ENCODE data around the gene HMGCLL1. TPM values are rescaled to one million over a fixed set of nuclear protein-coding genes. Genes with fewer than 3 reads are reported as not detected.

Gene HMGCLL1
- polyA plus RNA-seq, 3 donors, result not detected

DNA sequence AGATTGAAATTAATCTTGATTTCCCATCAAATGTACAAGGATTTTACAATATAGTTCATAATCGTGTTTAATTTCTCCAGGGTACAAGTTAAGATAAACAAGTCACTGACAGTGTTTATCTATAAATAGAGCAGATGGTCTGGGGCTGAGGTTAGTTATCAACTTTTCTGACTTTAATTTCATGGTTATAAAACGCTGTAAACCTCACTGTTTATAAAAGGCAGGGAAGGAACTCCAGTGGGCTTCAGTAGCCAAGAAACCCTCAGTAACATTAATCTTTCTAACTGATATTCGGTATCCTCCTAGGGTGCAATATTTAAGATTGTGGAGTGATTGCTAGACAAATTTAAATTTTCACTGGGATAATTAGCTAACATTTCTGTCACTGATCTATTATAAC, 183.1 kb downstream of the HMGCLL1 start:
- TF ChIP-seq, protein P1, sequence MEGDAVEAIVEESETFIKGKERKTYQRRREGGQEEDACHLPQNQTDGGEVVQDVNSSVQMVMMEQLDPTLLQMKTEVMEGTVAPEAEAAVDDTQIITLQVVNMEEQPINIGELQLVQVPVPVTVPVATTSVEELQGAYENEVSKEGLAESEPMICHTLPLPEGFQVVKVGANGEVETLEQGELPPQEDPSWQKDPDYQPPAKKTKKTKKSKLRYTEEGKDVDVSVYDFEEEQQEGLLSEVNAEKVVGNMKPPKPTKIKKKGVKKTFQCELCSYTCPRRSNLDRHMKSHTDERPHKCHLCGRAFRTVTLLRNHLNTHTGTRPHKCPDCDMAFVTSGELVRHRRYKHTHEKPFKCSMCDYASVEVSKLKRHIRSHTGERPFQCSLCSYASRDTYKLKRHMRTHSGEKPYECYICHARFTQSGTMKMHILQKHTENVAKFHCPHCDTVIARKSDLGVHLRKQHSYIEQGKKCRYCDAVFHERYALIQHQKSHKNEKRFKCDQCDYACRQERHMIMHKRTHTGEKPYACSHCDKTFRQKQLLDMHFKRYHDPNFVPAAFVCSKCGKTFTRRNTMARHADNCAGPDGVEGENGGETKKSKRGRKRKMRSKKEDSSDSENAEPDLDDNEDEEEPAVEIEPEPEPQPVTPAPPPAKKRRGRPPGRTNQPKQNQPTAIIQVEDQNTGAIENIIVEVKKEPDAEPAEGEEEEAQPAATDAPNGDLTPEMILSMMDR (IDR thresholded peaks at IDR 0.05), result no peak
- H3K27ac ChIP-seq (ENCODE audit: low read depth in 1 of 2, low read length in 2 of 2), result no peak overlapping the region
- Mint-ChIP-seq H3K4me1 (no peaks in the 10 kb centered on the region), H3K27ac (no peak overlapping the region), H3K27me3 (ENCODE audit: low read depth in 3 of 3) (no peaks in the 10 kb centered on the region), H3K36me3 (no peaks in the 10 kb centered on the region), H3K4me3 (no peak overlapping the region), H3K9me3 (peaks cover 0 to 2% (median 0%) of the 10 kb centered on the region in 7 donors)
- intact Hi-C loops (cut with micrococcal nuclease), result no loop called here
- H3K9me3 ChIP-seq (replicated peaks in 1 of 2; ENCODE audit: control insufficient read depth in 1 of 2, insufficient read depth in 1 of 2, low read length in 2 of 2), result no peaks in the 10 kb centered on the region
- H2AFZ ChIP-seq (ENCODE audit: insufficient read depth, low read depth, low read length, poor library complexity, severe bottlenecking), result no peak overlapping the region
- no peaks in the 10 kb centered on the region for H3K4me1 ChIP-seq (ENCODE audit: control insufficient read depth in 1 of 2, insufficient read depth in 2 of 2, low read length in 2 of 2)
- no peaks in the 10 kb centered on the region for H4K20me1 ChIP-seq (ENCODE audit: insufficient read depth, low read length)
- no peaks in the 10 kb centered on the region for H3K36me3 ChIP-seq (replicated peaks in 1 of 2; ENCODE audit: control insufficient read depth in 1 of 2, insufficient read depth in 2 of 2, low read length in 2 of 2)
- DNase-seq, result no peak
- no peaks in the 10 kb centered on the region for H3K79me2 ChIP-seq (ENCODE audit: insufficient read depth, low read length)
- WGBS (ENCODE audit: insufficient coverage), result no CpG with 5 or more reads among the region's 3 CpGs
- H3K27me3 ChIP-seq (ENCODE audit: control insufficient read depth in 2 of 2, insufficient read depth in 2 of 2, low read length in 2 of 2), result no peaks in the 10 kb centered on the region
- no peak overlapping the region for H3K4me2 ChIP-seq (replicated peaks; ENCODE audit: extremely low read depth, low read length, poor library complexity, severe bottlenecking)
- no peak overlapping the region for H3K9ac ChIP-seq (ENCODE audit: insufficient read depth, low read length, poor library complexity, severe bottlenecking)
- H3K4me3 ChIP-seq (replicated peaks in 1 of 3; ENCODE audit: low read depth in 2 of 3, low read length in 3 of 3), result no peak overlapping the region

DNA sequence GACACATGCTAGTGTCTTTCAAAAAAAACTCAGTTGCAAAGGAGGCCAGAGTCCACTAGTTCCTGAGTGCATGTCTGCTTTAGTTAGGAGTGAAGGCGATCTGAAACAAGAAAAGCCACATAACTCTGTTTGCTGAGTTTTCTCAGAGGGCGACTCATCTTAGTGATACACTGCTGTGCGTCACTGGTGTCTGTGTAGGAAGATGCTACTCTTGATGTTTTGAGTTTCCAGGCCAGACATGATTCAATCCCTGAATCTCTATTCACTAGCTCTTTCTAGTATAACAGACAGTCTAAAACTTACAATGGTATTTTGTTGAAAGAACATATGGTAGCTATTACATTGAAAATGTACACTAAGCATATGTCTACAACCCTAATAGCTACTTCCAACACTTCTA, 190.8 kb downstream of the HMGCLL1 start:
- no peaks in the 10 kb centered on the region for H3K4me1 Mint-ChIP-seq
- Histone ChIP-seq H4K20me1 (ENCODE audit: insufficient read depth, low read length) (no peaks in the 10 kb centered on the region), H3K4me2 (replicated peaks; ENCODE audit: extremely low read depth, low read length, poor library complexity, severe bottlenecking) (no peak overlapping the region), H3K27me3 (ENCODE audit: control insufficient read depth in 2 of 2, insufficient read depth in 2 of 2, low read length in 2 of 2) (no peaks in the 10 kb centered on the region), H3K4me1 (ENCODE audit: control insufficient read depth in 1 of 2, insufficient read depth in 2 of 2, low read length in 2 of 2) (no peaks in the 10 kb centered on the region), H3K4me3 (replicated peaks in 1 of 3; ENCODE audit: low read depth in 2 of 3, low read length in 3 of 3) (no peak overlapping the region), H3K9ac (ENCODE audit: insufficient read depth, low read length, poor library complexity, severe bottlenecking) (no peak overlapping the region), H3K27ac (ENCODE audit: low read depth in 1 of 2, low read length in 2 of 2) (no peak overlapping the region), H3K79me2 (ENCODE audit: insufficient read depth, low read length) (no peaks in the 10 kb centered on the region), H3K9me3 (replicated peaks in 1 of 2; ENCODE audit: control insufficient read depth in 1 of 2, insufficient read depth in 1 of 2, low read length in 2 of 2) (no peaks in the 10 kb centered on the region), H3K36me3 (replicated peaks in 1 of 2; ENCODE audit: control insufficient read depth in 1 of 2, insufficient read depth in 2 of 2, low read length in 2 of 2) (no peaks in the 10 kb centered on the region), H2AFZ (ENCODE audit: insufficient read depth, low read depth, low read length, poor library complexity, severe bottlenecking) (no peak overlapping the region)
- intact Hi-C loops (cut with micrococcal nuclease), result no loop called here
- H3K4me3 Mint-ChIP-seq, result no peak overlapping the region
- DNase-seq, result no peak
- no peaks in the 10 kb centered on the region for H3K36me3 Mint-ChIP-seq
- TF ChIP-seq, protein P1 (IDR thresholded peaks at IDR 0.05), result no peak
- WGBS (ENCODE audit: insufficient coverage), result 80% methylated on average over 1 of the region's 3 CpGs
- peaks cover 0 to 6% (median 0%) of the 10 kb centered on the region in 7 donors for H3K9me3 Mint-ChIP-seq
- no peak overlapping the region for H3K27ac Mint-ChIP-seq
- H3K27me3 Mint-ChIP-seq (ENCODE audit: low read depth in 3 of 3), result peaks cover 0 to 2% (median 0%) of the 10 kb centered on the region in 3 donors

All from CD14-positive monocyte (primary cell).